Measurements from ENCODE around the gene U2AF1. TPM values are rescaled to one million over a fixed set of nuclear protein-coding genes. Genes with fewer than 3 reads are reported as not detected.
"Not testable (repeated sequence)": the region's sequence is repeated elsewhere in the genome, so short reads cannot be mapped to it uniquely, and the experiment has no call there.

Gene U2AF1
- total and polyA plus RNA-seq, 2 of the 8 experiments (the other 6 are each of a cell fraction or from before 2014, with no cell fraction given) = 60.0 to 74.6 TPM

- CTCF ChIA-PET (ENCODE audit: partially characterized antibody); FAIRE-seq: not testable (repeated sequence)
Measured at GRCh38 chr21:43109006-43109405, 1.6 kb upstream of the U2AF1 start.

DNA sequence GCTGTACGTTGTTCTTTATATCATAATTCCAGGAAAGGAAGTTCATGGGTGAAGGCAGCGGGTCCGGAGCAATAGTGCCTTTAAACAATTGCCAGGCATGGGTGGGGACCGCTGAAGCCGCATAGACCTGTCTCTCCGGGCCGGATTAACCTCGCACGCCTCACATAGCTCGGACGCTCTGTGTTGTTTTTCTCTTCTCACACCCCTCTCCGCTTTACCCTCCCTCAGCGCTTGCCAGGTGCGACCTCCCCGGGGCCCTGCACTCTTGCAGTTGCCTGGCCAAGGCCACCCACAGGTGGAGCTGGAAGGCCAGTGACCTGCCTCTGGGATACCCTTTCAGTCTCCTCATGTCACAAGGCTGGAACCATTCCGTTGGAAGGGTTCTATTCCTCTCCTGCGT lies 807 bp upstream of the U2AF1 start:
- H4K91ac ChIP-seq (replicated peaks; ENCODE audit: insufficient read length, low read length); H2BK12ac ChIP-seq (ENCODE audit: low read depth, low read length); H3K36me3 ChIP-seq (ENCODE audit: control insufficient read depth in 2 of 4, insufficient read depth in 4 of 4, low read length in 3 of 4); H3K56ac ChIP-seq (replicated peaks; ENCODE audit: insufficient read length, low read depth, low read length); H2BK20ac ChIP-seq (ENCODE audit: low read length); H3K23ac ChIP-seq (ENCODE audit: insufficient read length); H3K23me2 ChIP-seq (ENCODE audit: low read depth, low read length); H3K9ac ChIP-seq (replicated peaks in 1 of 4; ENCODE audit: extremely low read depth in 1 of 4, low read depth in 3 of 4, low read length in 3 of 4); POLR2A ChIA-PET (ENCODE audit: partially characterized antibody); H3K18ac ChIP-seq (ENCODE audit: extremely low read depth, low read length); H3K79me1 ChIP-seq (ENCODE audit: low read depth, low read length); H4K20me1 ChIP-seq (replicated peaks in 1 of 2; ENCODE audit: control insufficient read depth in 1 of 2, insufficient read depth in 2 of 2, low read length in 2 of 2); H3K4me3 ChIP-seq (ENCODE audit: extremely low read depth in 1 of 4, insufficient read depth in 2 of 4, low read depth in 3 of 4, low read length in 4 of 4); H4K5ac ChIP-seq (ENCODE audit: insufficient read length, low read depth, low read length); DNase-seq (ENCODE audit: low read depth in 1 of 2, low spot score in 2 of 2); H2AK5ac ChIP-seq (ENCODE audit: low read depth, low read length); H3K9me3 ChIP-seq (ENCODE audit: insufficient read depth in 2 of 2, low read depth in 1 of 2, low read length in 1 of 2); H3K4me2 ChIP-seq (ENCODE audit: insufficient read depth in 1 of 2, low read depth in 2 of 2, low read length in 2 of 2); H2BK5ac ChIP-seq (ENCODE audit: low read depth, low read length); H3K27ac ChIP-seq (ENCODE audit: low read depth, low read length); H4K8ac ChIP-seq (ENCODE audit: extremely low read depth, insufficient read depth, low read length); H3K27me3 ChIP-seq (replicated peaks in 1 of 4; ENCODE audit: control insufficient read depth in 3 of 4, extremely low read depth in 1 of 4, insufficient read depth in 3 of 4, low read length in 3 of 4); H3K14ac ChIP-seq (ENCODE audit: insufficient read length); H2BK120ac ChIP-seq (replicated peaks; ENCODE audit: low read depth, low read length); H3K4me1 ChIP-seq (replicated peaks in 1 of 4; ENCODE audit: control insufficient read depth in 3 of 4, insufficient read depth in 4 of 4, low read length in 3 of 4); CTCF ChIA-PET (ENCODE audit: partially characterized antibody); H3K4ac ChIP-seq (replicated peaks; ENCODE audit: insufficient read length, low read depth, low read length); H3K79me2 ChIP-seq (ENCODE audit: control insufficient read depth in 1 of 2, insufficient read depth in 2 of 2, low read length in 2 of 2); H2BK15ac ChIP-seq (ENCODE audit: low read length); H2AFZ ChIP-seq (ENCODE audit: low read length); FAIRE-seq: not testable (repeated sequence)
- WGBS, 2 experiments (ENCODE audit: extremely low coverage in 1 of 2, insufficient coverage in 1 of 2, insufficient read length in 1 of 2, insufficient replicate concordance in 2 of 2, low coverage in 1 of 2, low lambda C conversion rate in 2 of 2, missing lambda C conversion rate in 1 of 2) = no CpG with 5 or more reads among the region's 17 CpGs

More at GRCh38 chr21:43109006-43109405, 1.6 kb upstream of the U2AF1 start:
- H4K8ac ChIP-seq (ENCODE audit: extremely low read depth, insufficient read depth, low read length); H2AK5ac ChIP-seq (ENCODE audit: low read depth, low read length); H2BK15ac ChIP-seq (ENCODE audit: low read length); H4K5ac ChIP-seq (ENCODE audit: insufficient read length, low read depth, low read length); H2BK12ac ChIP-seq (ENCODE audit: low read depth, low read length); H3K4me2 ChIP-seq (ENCODE audit: insufficient read depth in 1 of 2, low read depth in 2 of 2, low read length in 2 of 2); POLR2A ChIA-PET (ENCODE audit: partially characterized antibody); H3K4ac ChIP-seq (replicated peaks; ENCODE audit: insufficient read length, low read depth, low read length); DNase-seq (ENCODE audit: low read depth in 1 of 2, low spot score in 2 of 2); H2BK120ac ChIP-seq (replicated peaks; ENCODE audit: low read depth, low read length); H3K56ac ChIP-seq (replicated peaks; ENCODE audit: insufficient read length, low read depth, low read length); H3K79me1 ChIP-seq (ENCODE audit: low read depth, low read length); H3K36me3 ChIP-seq (ENCODE audit: control insufficient read depth in 2 of 4, insufficient read depth in 4 of 4, low read length in 3 of 4); H3K23me2 ChIP-seq (ENCODE audit: low read depth, low read length); H3K4me3 ChIP-seq (ENCODE audit: extremely low read depth in 1 of 4, insufficient read depth in 2 of 4, low read depth in 3 of 4, low read length in 4 of 4); H3K27ac ChIP-seq (ENCODE audit: low read depth, low read length); H3K9ac ChIP-seq (replicated peaks in 1 of 4; ENCODE audit: extremely low read depth in 1 of 4, low read depth in 3 of 4, low read length in 3 of 4); H3K14ac ChIP-seq (ENCODE audit: insufficient read length); H2AFZ ChIP-seq (ENCODE audit: low read length); H2BK5ac ChIP-seq (ENCODE audit: low read depth, low read length); H3K4me1 ChIP-seq (replicated peaks in 1 of 4; ENCODE audit: control insufficient read depth in 3 of 4, insufficient read depth in 4 of 4, low read length in 3 of 4); H3K23ac ChIP-seq (ENCODE audit: insufficient read length); H3K18ac ChIP-seq (ENCODE audit: extremely low read depth, low read length); H4K91ac ChIP-seq (replicated peaks; ENCODE audit: insufficient read length, low read length); H2BK20ac ChIP-seq (ENCODE audit: low read length); H3K9me3 ChIP-seq (ENCODE audit: insufficient read depth in 2 of 2, low read depth in 1 of 2, low read length in 1 of 2); H4K20me1 ChIP-seq (replicated peaks in 1 of 2; ENCODE audit: control insufficient read depth in 1 of 2, insufficient read depth in 2 of 2, low read length in 2 of 2); H3K27me3 ChIP-seq (replicated peaks in 1 of 4; ENCODE audit: control insufficient read depth in 3 of 4, extremely low read depth in 1 of 4, insufficient read depth in 3 of 4, low read length in 3 of 4); H3K79me2 ChIP-seq (ENCODE audit: control insufficient read depth in 1 of 2, insufficient read depth in 2 of 2, low read length in 2 of 2): not testable (repeated sequence)
- WGBS, 2 experiments (ENCODE audit: extremely low coverage in 1 of 2, insufficient coverage in 1 of 2, insufficient read length in 1 of 2, insufficient replicate concordance in 2 of 2, low coverage in 1 of 2, low lambda C conversion rate in 2 of 2, missing lambda C conversion rate in 1 of 2) = no CpG with 5 or more reads among the region's 7 CpGs
